Measurements from ENCODE around the gene THADA.
"Not testable (repeated sequence)": the region's sequence is repeated elsewhere in the genome, so short reads cannot be mapped to it uniquely, and the experiment has no call there.

The THADA gene

DNA sequence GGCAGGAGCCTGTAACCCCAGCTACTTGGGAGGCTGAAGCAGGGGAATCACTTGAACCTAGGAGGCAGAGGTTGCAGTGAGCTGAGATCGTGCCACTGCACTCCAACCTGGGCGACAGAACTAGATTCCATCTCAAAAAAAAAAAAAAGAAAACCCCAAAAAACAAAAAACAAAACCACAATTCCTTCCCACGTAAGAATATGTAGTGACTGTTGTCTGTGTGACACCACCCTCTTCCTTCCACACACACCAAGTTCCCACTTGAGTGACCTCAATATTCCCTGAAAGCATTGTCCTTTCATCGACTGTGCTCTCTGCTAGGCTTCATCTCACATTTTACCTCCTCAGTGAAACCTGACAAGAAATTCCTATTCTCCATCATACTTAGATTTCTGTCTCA lies 8.8 kb upstream of the THADA start:
- FAIRE-seq: no peak

GRCh38 chr2:43600596-43600995 lies 4.8 kb upstream of the THADA start:
- FAIRE-seq: not testable (repeated sequence)

GRCh38 chr2:43594875-43595274 lies 963 bp downstream of the THADA start:
- no peak for FAIRE-seq

DNA sequence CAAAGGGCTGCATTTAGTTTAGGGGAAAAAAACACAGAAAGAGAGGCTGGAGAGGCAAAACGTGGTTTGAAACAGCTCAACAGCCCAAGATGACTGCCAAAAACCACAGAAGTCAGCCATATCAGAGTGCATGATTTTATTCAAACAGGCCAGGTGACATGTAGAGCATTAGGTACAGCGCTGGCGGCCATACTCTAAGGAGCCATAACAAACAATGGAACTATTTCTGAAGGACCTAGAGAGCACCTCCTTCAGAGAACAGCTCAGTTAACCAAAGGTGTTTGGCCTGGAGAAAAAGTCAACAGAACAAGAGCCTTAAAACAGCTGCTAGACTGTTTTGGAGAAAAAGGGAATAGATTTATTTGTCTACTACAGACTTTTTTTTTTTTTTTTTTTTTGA lies 2.6 kb downstream of the THADA start:
- FAIRE-seq: no peak

- FAIRE-seq: no peak
These were observed 3.4 kb downstream of the THADA start for GRCh38 chr2:43592443-43592842.

GRCh38 chr2:43585708-43586107 lies 10.1 kb downstream of the THADA start:
- FAIRE-seq: no peak

DNA sequence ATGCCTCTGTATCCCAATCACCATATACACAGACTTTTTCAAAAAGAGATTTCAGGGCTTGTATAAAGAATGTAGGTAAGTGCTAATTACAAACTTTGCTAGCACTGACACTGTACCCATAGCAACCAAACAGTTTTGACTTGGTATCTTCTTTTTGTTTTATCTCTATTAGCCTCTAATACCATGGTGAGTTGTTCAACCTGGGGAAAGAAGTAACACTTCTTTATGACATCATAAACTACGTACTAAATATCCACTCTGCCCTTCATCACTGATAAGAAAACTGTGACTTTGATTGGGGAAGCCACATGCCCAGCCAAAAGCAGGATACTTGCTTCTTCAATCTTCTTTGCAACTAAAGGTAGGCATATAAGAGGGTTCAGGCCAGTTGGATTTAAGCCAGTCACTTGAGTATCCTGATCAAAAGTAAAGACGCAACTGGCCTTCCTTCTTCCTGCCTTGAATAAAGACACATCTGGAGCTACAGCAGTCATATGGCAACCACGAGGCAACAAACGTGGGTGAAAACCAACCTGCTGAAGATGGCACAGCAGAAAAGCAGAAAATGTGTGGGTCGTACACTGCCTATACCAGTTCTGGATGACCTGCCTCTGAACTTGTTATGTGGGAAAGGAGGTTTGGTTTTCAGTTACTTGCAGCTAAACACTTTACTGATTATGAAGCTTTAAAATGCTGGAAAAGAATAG lies 16.4 kb downstream of the THADA start:
- no peak for FAIRE-seq

DNA sequence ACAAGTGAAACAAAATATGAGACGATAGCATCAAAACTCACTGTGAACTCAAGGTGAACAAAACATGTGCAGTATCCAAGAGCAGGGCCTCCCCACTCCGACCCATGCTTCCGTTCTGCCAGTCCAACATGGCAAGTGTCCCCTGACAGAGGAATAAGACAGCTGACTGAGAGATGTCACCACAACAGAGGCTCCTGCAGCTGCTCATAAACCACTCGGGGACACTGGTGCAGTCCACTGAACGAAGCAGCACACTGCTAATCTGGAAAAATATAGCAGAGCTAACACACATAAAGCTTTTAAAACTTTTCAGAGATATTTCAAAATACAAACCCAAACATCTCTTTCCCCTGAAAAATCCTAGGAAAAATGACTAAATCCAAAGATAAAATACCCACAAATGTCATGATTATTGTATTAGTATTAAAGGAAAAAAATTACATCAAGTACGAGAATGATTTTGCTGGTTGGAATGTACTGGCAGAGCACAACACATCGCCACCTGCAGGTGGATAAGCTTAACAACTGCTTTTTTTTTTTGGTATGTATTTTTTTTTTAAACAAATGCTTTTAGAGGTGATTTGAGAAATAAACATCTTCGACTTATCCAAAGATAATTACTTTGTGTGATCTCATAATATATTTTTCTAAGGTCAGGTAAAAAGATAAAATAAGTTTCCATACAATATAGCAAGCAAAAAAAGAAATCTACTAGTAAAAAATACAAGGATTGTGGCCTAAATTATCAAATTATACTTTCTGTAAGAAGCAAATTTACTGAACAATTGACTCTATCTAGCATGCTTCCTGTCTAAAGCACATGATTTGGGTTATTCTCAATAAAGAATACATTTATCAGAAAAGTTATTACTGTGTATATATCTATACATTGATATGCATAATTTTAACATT lies 18.6 kb downstream of the THADA start:
- peak; percentile 95 for FAIRE-seq

GRCh38 chr2:43572244-43572643 lies 23.6 kb downstream of the THADA start:
- FAIRE-seq: no peak

DNA sequence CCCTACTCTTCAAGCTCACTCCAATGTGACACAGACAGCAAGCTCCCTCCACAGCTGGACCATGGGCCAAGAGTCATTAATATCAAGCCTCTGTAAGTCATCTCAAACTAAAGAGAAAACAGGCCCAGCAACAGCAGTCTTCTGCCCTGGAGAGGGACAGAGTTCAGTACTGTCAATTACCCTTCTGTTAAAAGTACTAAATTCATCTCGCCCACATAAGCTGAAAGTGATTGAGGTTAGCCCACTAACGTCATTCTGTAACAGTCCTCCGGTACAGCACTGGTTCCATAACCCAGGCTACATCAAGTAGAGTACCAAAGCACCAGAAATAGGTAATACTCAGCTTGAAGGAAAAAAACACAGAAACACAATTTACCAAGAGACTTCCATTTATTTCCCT lies 25.9 kb downstream of the THADA start:
- no peak for FAIRE-seq

DNA sequence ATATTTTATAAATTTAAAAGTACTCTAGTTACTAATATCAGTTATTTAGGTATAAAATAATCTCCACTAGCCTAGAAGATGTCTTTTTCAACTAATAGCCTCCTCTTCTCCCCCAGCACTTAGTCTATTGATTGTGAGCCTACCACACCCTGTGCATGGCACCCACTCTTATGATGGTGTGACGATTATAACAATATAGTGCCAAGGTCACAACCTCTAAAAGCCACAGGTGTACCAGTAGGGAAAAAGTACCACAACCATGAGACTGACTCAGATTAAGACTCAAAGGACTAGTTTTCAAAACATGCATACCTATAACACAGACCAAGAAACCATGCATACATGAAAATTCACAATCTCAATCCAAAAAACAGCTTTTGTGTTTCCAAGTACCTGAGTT lies 27.6 kb downstream of the THADA start:
- FAIRE-seq: no peak

GRCh38 chr2:43566461-43566729 lies 29.4 kb downstream of the THADA start:
- peak; percentile 32 for FAIRE-seq

- no peak for FAIRE-seq
These were observed 32.2 kb downstream of the THADA start for GRCh38 chr2:43563679-43564078.

GRCh38 chr2:43560231-43560547 lies 35.6 kb downstream of the THADA start:
- FAIRE-seq: no peak

DNA sequence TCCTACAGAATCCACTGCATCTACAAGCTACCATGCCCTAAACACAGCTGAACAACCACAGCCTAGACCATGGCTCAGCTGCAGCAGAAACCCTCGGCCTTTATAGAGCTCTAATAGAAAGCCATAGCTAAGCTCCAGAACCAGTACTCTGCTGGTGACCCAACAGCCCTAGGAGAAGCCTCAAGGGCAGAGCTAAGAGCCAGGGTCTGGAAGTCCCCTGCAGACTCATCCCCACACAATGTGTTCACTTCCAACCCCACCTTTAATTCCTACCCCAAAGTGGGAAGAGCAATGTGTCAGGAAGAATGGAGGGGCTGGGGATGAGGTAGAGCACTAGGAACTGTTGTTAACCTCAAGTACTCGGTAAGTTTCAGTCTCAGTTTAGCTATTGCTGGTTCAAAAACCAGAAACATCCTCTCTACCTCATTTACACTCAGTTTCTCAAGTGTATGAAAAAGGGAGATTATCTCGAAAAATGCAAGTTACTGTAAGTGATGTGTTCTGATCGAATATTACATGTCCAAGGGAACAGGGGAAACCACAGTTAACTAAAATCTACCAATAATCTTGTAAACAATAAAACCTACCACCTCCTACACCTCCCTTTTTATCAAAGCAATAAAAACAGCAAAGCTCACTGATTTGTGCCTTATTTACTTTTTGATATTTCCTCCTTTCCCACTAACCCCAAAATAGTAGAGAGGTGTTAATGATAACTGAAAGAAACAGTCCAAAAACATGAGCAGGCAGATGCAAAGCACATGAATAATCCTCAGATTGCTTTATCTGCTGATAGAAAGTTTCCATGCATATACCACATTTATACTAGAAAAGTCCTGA lies 36.2 kb downstream of the THADA start:
- no peak for FAIRE-seq

- FAIRE-seq: no peak
These were observed 38.6 kb downstream of the THADA start for GRCh38 chr2:43557196-43557595.

GRCh38 chr2:43556256-43556655 lies 39.6 kb downstream of the THADA start:
- FAIRE-seq: no peak

- FAIRE-seq: no peak
These were observed 42.4 kb downstream of the THADA start for GRCh38 chr2:43553341-43553855.

DNA sequence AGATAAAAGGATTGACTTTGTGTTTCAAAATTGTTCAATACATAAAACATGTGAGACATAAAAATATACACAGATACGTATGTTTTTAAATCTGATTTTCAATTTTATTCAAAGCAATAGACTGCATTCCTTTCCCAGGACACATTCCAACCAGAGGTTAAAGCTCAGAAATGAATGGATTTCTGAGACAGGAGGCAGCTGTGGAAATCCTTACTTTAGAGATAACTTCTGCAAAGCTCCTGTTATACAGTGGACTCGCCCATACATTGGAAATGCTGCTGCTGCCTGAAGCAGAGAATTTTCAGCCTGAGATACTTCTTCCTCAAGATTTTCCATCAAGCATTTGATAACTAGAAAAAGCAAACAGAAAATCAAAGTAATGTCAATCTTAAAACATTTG lies 43.8 kb downstream of the THADA start:
- no peak for FAIRE-seq

- not testable (repeated sequence) for FAIRE-seq
These were observed 47.5 kb downstream of the THADA start for GRCh38 chr2:43548381-43548780.

GRCh38 chr2:43542285-43542933 lies 53.4 kb downstream of the THADA start:
- peak; percentile 97 for FAIRE-seq

DNA sequence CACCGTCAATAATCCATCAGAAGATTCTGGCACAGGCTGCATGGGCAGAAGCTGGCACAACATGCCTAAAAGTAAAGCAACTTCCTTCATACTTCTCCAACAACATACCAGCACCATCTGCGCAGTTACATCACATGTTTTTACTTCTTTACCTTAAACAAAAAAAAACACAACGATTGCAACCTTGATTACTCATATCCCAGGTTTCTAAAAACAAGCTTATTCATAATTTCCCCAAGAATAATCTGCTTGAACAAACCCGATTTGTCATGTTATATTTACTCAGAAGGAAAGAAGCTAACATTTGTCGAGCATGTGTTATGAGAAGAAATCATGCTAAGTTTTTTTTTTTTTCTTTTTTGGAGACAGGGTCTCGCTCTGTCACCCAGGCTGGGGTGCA lies 54.7 kb downstream of the THADA start:
- no peak for FAIRE-seq
